ENCODE data around the gene LGI1.

The LGI1 gene

GRCh38 chr10:93757801-93758507 is at the start of gene LGI1:
TSS of gene LGI1 (plus strand) at chr10:93757936. CDS start at chr10:93758145, 209 bp downstream.
- no peak for TF ChIP-seq CTCF (IDR thresholded peaks at IDR 0.05; ENCODE audit: borderline replicate concordance, control extremely low read depth, extremely low read depth, insufficient read depth, missing control alignments)
- DNase-seq (ENCODE audit: low spot score) = no peak
- in situ Hi-C loops (cut with MboI; ENCODE audit: low sequenced_read_pairs, unreplicated experiment) = no loop called here

DNA sequence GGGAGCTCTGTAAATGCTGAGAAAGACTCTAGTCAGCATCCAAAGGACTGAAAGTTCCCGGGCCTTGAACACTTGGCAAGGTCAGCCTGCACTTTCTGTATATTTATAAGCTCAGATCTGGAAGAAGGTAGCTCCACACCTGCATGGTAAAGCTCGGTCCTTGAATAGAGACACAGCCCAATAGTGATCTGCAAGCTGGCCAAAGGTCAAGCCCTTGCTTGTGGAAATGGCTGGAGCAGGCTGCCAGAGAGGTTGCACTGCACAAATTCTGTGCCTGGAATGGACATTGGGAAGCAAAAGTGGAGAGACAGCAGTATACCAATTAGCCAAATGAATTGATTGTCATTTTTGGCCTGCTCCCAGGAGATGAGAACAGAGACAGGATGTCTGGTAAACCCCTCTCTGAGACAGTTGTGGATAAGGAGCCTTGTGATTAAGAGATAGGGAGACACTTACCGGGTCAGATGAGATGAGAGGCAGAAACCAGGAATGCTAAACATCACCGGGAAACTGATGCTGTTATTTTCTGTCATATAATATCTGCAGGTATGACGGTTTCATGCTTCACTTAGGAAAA is 47.3 kb upstream of the LGI1 start:
- TF ChIP-seq CTCF (IDR thresholded peaks at IDR 0.05; ENCODE audit: borderline replicate concordance, control extremely low read depth, extremely low read depth, insufficient read depth, missing control alignments) = no peak
- DNase-seq (ENCODE audit: low spot score) = no peak
- in situ Hi-C loops (cut with MboI; ENCODE audit: low sequenced_read_pairs, unreplicated experiment) = no loop called here

- TF ChIP-seq CTCF (IDR thresholded peaks at IDR 0.05; ENCODE audit: borderline replicate concordance, control extremely low read depth, extremely low read depth, insufficient read depth, missing control alignments) = no peak
- in situ Hi-C loops (cut with MboI; ENCODE audit: low sequenced_read_pairs, unreplicated experiment) = no loop called here
- no peak for DNase-seq (ENCODE audit: low spot score)
These were observed 45.8 kb upstream of the LGI1 start for GRCh38 chr10:93711891-93712290.

GRCh38 chr10:93712593-93712992 is 45.1 kb upstream of the LGI1 start:
- TF ChIP-seq CTCF (IDR thresholded peaks at IDR 0.05; ENCODE audit: borderline replicate concordance, control extremely low read depth, extremely low read depth, insufficient read depth, missing control alignments) = no peak
- DNase-seq (ENCODE audit: low spot score) = no peak
- in situ Hi-C loops (cut with MboI; ENCODE audit: low sequenced_read_pairs, unreplicated experiment) = no loop called here

DNA sequence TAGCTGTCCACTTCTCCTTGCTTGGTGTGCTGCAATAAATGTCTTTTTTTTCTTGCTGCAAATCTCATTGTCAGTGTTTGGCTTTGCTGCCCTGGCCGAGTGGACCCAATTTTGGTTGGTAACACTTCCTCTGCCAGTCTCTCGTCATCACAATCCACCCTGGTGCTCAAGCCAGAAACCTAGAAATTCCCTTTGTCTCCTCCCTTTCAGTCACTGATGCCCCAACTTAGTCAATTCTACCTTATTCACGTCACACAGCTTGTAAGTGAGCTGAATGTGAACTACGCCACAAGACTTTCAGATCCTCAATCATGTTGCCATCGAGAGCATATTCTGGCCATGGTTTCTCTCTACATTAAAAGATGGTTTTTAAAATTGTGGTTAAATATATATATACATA is 42.4 kb upstream of the LGI1 start:
- in situ Hi-C loops (cut with MboI; ENCODE audit: low sequenced_read_pairs, unreplicated experiment) = no loop called here
- DNase-seq (ENCODE audit: low spot score) = peak; percentile 68
- no peak for TF ChIP-seq CTCF (IDR thresholded peaks at IDR 0.05; ENCODE audit: borderline replicate concordance, control extremely low read depth, extremely low read depth, insufficient read depth, missing control alignments)

GRCh38 chr10:93716766-93717165 is 41.0 kb upstream of the LGI1 start:
- TF ChIP-seq CTCF (IDR thresholded peaks at IDR 0.05; ENCODE audit: borderline replicate concordance, control extremely low read depth, extremely low read depth, insufficient read depth, missing control alignments) = no peak
- in situ Hi-C loops (cut with MboI; ENCODE audit: low sequenced_read_pairs, unreplicated experiment) = no loop called here
- DNase-seq (ENCODE audit: low spot score) = no peak

All from GM13976 (cell line).